SKM-1 (cell line): ENCODE data around the gene OR5H6.
"Not testable (repeated sequence)": the region's sequence is repeated elsewhere in the genome, so short reads cannot be mapped to it uniquely, and the experiment has no call there.

Experiments
- DNase-seq: peaks from one replicate; lab custom pipeline; 2025; ENCODE audit not compliant: unreplicated experiment; lab: John Stamatoyannopoulos, UW

Gene OR5H6

GRCh38 chr3:98263944-98264343 is at the start of gene OR5H6:
Gene OR5H6, plus strand, starts transcription at chr3:98264244. Its CDS starts 89 bp downstream, at chr3:98264333.
- no peak for DNase-seq

GRCh38 chr3:98215051-98215450 is 49.0 kb upstream of the OR5H6 start:
- DNase-seq, result peak; percentile 4

GRCh38 chr3:98223907-98224672 is 40.0 kb upstream of the OR5H6 start:
- no peak for DNase-seq

- DNase-seq, result no peak
These were observed 31.6 kb upstream of the OR5H6 start for GRCh38 chr3:98232489-98232888.

GRCh38 chr3:98233468-98233867 is 30.6 kb upstream of the OR5H6 start:
- no peak for DNase-seq

- peak; percentile 16 for DNase-seq
These were observed 23.9 kb upstream of the OR5H6 start for GRCh38 chr3:98240131-98240530.

GRCh38 chr3:98242155-98242554 is 21.9 kb upstream of the OR5H6 start:
- DNase-seq, result no peak

GRCh38 chr3:98243843-98244242 is 20.2 kb upstream of the OR5H6 start:
- no peak for DNase-seq

GRCh38 chr3:98246142-98246541 is 17.9 kb upstream of the OR5H6 start:
- DNase-seq, result no peak

- DNase-seq, result not testable (repeated sequence)
These were observed 8.0 kb upstream of the OR5H6 start for GRCh38 chr3:98256026-98256425.

- no peak for DNase-seq
These were observed 4.3 kb upstream of the OR5H6 start for GRCh38 chr3:98259707-98260106.

- DNase-seq, result no peak
These were observed 2.0 kb upstream of the OR5H6 start for GRCh38 chr3:98262046-98262445.

GRCh38 chr3:98269846-98270245 is 5.8 kb downstream of the OR5H6 start:
- no peak for DNase-seq

- no peak for DNase-seq
These were observed 8.1 kb downstream of the OR5H6 start for GRCh38 chr3:98272126-98272525.

- no peak for DNase-seq
These were observed 10.9 kb downstream of the OR5H6 start for GRCh38 chr3:98274914-98275313.

GRCh38 chr3:98282205-98282604 is 18.2 kb downstream of the OR5H6 start, which contains the start of gene OR5H2:
Gene OR5H2, plus strand, starts transcription at chr3:98282505. Its CDS starts 398 bp downstream, at chr3:98282903.
- no peak for DNase-seq

- DNase-seq, result no peak
These were observed 26.9 kb downstream of the OR5H6 start for GRCh38 chr3:98290916-98291315.

GRCh38 chr3:98291332-98291957 is 27.4 kb downstream of the OR5H6 start:
- DNase-seq, result no peak
